Neuronal stem cell (in vitro differentiated cells): ENCODE measurements around the gene AKAP10. TPM values are rescaled to one million over a fixed set of nuclear protein-coding genes. Genes with fewer than 3 reads are reported as not detected.

ENCODE experiments used
- DNase-seq: peaks from one replicate; pipeline ENCODE4 v3.0.0-alpha.2; 2013; ENCODE audit warnings: low spot score
- H2AFZ ChIP-seq: one replicate; pipeline ENCODE4 v1.6.1; 2013; ENCODE audit warnings: mild to moderate bottlenecking, low read length, inconsistent platforms
- H2AK5ac ChIP-seq: 2 replicates; pipeline ENCODE4 v1.6.1; 2013; ENCODE audit warnings: low read depth, mild to moderate bottlenecking, inconsistent platforms, low read length, moderate library complexity, mixed read lengths
- H2BK120ac ChIP-seq: 2 replicates; pipeline ENCODE4 v1.6.1; 2013; ENCODE audit warnings: low read depth, mild to moderate bottlenecking, inconsistent platforms, low read length, moderate library complexity, mixed read lengths
- H2BK12ac ChIP-seq: one replicate; pipeline ENCODE4 v1.6.1; 2013; ENCODE audit warnings: low read length, inconsistent platforms
- H2BK15ac ChIP-seq: 2 replicates; pipeline ENCODE4 v1.6.1; 2013; ENCODE audit warnings: mild to moderate bottlenecking, low read length, inconsistent platforms, mixed read lengths
- H2BK5ac ChIP-seq: one replicate; pipeline ENCODE4 v1.6.1; 2013; ENCODE audit warnings: inconsistent platforms, mild to moderate bottlenecking, low read length, moderate library complexity
- H3K14ac ChIP-seq: one replicate; pipeline ENCODE4 v1.6.1; 2013; ENCODE audit warnings: low read length, inconsistent platforms
- H3K18ac ChIP-seq: 2 replicates; pipeline ENCODE4 v1.6.1; 2013; ENCODE audit warnings: low read length, inconsistent platforms
- H3K23ac ChIP-seq: 2 replicates; pipeline ENCODE4 v1.6.1; 2013; ENCODE audit warnings: low read depth, mild to moderate bottlenecking, mixed read lengths, low read length, inconsistent platforms; ENCODE audit not compliant: poor library complexity
- H3K27ac ChIP-seq: replicated peaks from 3 replicates; pipeline ENCODE4 v1.5.1; 2013; ENCODE audit warnings: low read length, inconsistent platforms
- H3K27me3 ChIP-seq, 3 experiments: 2 replicates each; pipeline ENCODE4 v1.6.1; 2013; ENCODE audit warnings: low read length in 3 of 3, mild to moderate bottlenecking in 2 of 3, inconsistent platforms in 1 of 3, low read depth in 1 of 3, mixed read lengths in 1 of 3, moderate library complexity in 1 of 3; ENCODE audit not compliant: control insufficient read depth in 3 of 3, insufficient read depth in 3 of 3
- H3K36me3 ChIP-seq, 2 donors: replicated peaks in 1 of 2; 2 replicates each; pipeline ENCODE4 v1.6.1; 2013; ENCODE audit warnings: low read length in 2 of 2; ENCODE audit not compliant: control insufficient read depth in 2 of 2, insufficient read depth in 2 of 2
- H3K4ac ChIP-seq: 2 replicates; pipeline ENCODE4 v1.6.1; 2013; ENCODE audit warnings: inconsistent platforms, mild to moderate bottlenecking, low read length, moderate library complexity
- H3K4me1 ChIP-seq, 2 donors: 1 replicate in 1 of 2; 2 replicates in 1 of 2; pipeline ENCODE4 v1.6.1; 2013; ENCODE audit warnings: low read length in 2 of 2, low read depth in 1 of 2; ENCODE audit not compliant: control insufficient read depth in 2 of 2, insufficient read depth in 1 of 2
- H3K4me2 ChIP-seq: one replicate; pipeline ENCODE4 v1.6.1; 2013; ENCODE audit warnings: mild to moderate bottlenecking, low read length, inconsistent platforms; ENCODE audit not compliant: insufficient read depth, poor library complexity, severe bottlenecking
- H3K4me3 ChIP-seq, 2 donors: 2 replicates each; pipeline ENCODE4 v1.5.1; 2013; ENCODE audit warnings: low read length in 2 of 2, mild to moderate bottlenecking in 2 of 2, inconsistent platforms in 1 of 2, moderate library complexity in 1 of 2
- H3K79me1 ChIP-seq: one replicate; pipeline ENCODE4 v1.6.1; 2013; ENCODE audit warnings: low read depth, mild to moderate bottlenecking, inconsistent platforms, low read length, moderate library complexity
- H3K9ac ChIP-seq: one replicate; pipeline ENCODE4 v1.6.1; 2013; ENCODE audit warnings: mild to moderate bottlenecking, low read depth, low read length, inconsistent platforms; ENCODE audit not compliant: poor library complexity
- H3K9me3 ChIP-seq, 2 donors: replicated peaks in 1 of 2; 2 replicates each; pipeline versions ENCODE3 to v1.6.1; 2013; ENCODE audit warnings: low read length in 2 of 2, mild to moderate bottlenecking in 2 of 2, inconsistent platforms in 1 of 2, low read depth in 1 of 2, mixed read lengths in 1 of 2, moderate library complexity in 1 of 2; ENCODE audit not compliant: control insufficient read depth in 2 of 2, insufficient read depth in 1 of 2
- H4K8ac ChIP-seq: one replicate; pipeline ENCODE4 v1.6.1; 2013; ENCODE audit warnings: low read depth, mild to moderate bottlenecking, inconsistent platforms, low read length, moderate library complexity
- H4K91ac ChIP-seq: one replicate; pipeline ENCODE4 v1.6.1; 2013; ENCODE audit warnings: low read length, low read depth, mild to moderate bottlenecking, inconsistent platforms; ENCODE audit not compliant: poor library complexity
- WGBS, 2 donors: extraction: QIAGEN DNeasy Blood & Tissue Kit; methylation state at CpG; one replicate each; pipeline ENCODE4 v1.1.7; 2013; ENCODE audit warnings: missing lambda C conversion rate in 2 of 2, mixed read lengths in 1 of 2; ENCODE audit not compliant: insufficient read length in 2 of 2, insufficient replicate concordance in 1 of 2; ENCODE audit errors: extremely low coverage in 2 of 2; 5-methylcytosine and 5-hydroxymethylcytosine counted together
- polyA plus RNA-seq, 2 experiments: library from polyadenylated mRNA; stranded (reverse); fragments of 200-250 nt; gene quantifications; one replicate each; pipeline ENCODE4 v1.2.3, GENCODE V29; 2013

The AKAP10 gene, protein sequence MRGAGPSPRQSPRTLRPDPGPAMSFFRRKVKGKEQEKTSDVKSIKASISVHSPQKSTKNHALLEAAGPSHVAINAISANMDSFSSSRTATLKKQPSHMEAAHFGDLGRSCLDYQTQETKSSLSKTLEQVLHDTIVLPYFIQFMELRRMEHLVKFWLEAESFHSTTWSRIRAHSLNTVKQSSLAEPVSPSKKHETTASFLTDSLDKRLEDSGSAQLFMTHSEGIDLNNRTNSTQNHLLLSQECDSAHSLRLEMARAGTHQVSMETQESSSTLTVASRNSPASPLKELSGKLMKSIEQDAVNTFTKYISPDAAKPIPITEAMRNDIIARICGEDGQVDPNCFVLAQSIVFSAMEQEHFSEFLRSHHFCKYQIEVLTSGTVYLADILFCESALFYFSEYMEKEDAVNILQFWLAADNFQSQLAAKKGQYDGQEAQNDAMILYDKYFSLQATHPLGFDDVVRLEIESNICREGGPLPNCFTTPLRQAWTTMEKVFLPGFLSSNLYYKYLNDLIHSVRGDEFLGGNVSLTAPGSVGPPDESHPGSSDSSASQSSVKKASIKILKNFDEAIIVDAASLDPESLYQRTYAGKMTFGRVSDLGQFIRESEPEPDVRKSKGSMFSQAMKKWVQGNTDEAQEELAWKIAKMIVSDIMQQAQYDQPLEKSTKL
- 16.7 TPM for polyA plus RNA-seq (2013, experiment 1 of 2)
- polyA plus RNA-seq (2013, experiment 2 of 2) = 16.2 TPM

DNA sequence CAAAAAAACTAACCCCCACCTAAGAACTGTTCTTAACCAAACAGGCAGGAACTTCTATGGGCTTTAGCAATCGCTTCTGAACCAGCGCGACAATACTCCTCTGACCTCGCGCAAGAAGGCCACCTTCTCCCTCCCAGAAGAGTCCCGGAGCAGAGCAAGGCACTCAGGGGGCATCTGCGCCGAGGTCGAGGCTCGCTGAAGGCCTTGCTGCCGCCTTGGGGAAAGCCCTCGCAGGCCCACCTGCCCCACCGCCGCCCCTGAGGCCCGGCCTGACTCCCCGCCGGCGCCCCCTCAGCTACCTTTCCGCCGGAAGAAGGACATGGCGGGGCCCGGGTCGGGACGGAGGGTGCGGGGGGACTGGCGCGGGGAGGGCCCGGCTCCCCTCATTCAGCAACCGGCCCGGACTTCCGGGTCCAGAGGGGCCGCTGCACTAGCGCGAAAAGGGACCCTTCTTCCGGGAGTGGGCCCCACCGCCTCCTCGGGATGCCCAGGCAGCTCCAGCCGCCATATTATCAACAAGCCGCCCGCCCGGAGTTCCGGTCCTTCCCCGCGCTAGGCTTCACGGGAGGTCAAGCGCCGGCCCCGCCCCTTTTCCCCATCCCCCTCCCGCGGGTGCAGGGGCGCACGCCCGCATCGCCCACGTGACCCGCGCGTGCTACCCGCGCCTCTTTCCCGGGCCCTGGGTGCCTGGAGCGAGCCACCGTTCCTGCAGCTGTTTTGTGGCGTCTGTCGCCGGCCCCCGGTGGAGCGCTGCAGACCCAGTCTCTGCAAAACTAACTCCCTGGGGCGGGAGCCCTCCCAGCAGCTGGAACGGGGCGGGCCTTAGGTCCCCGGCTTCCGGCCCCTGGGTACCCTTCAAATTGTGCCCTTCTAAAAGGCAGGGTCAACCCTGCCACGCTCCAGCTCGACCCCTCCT lies at the start of gene AKAP10:
Gene AKAP10 (minus strand): TSS at position 536 of the 916 bp plus-strand sequence. CDS start 149 bp downstream, at position 387.
- Histone ChIP-seq H2AK5ac (no peak within 1 kb of the TSS), H3K27me3 (no peaks in the 10 kb centered on the region), H3K4ac (peak within 1 kb of the TSS; percentile 1), H3K14ac (peak within 1 kb of the TSS; percentile 28), H3K9ac (peak within 1 kb of the TSS; percentile 66), H3K79me1 (peaks cover 5% of the 10 kb centered on the region), H2BK120ac (peak within 1 kb of the TSS; percentile 84), H3K4me1 (peaks cover 2 to 5% of the 10 kb centered on the region in 2 donors), H3K36me3 (peaks cover 1 to 36% of the 10 kb centered on the region in 2 donors), H2BK5ac (peak within 1 kb of the TSS; percentile 96), H4K91ac (no peak within 1 kb of the TSS), H3K18ac (peak within 1 kb of the TSS; percentile 98), H2BK12ac (no peak within 1 kb of the TSS), H3K27ac (peak within 1 kb of the TSS; percentile 87), H2AFZ (peak within 1 kb of the TSS; percentile 99), H3K9me3 (peaks cover 0 to 4% of the 10 kb centered on the region in 2 donors), H3K4me2 (peak within 1 kb of the TSS; percentile 72), H3K4me3 (peak within 1 kb of the TSS; percentile 90 to 91), H4K8ac (peak within 1 kb of the TSS; percentile 58), H2BK15ac (no peak within 1 kb of the TSS), H3K23ac (peak within 1 kb of the TSS; percentile 1)
- DNase-seq = peak; percentile 80
- WGBS, 2 donors = no CpG with 5 or more reads among the region's 75 CpGs

DNA sequence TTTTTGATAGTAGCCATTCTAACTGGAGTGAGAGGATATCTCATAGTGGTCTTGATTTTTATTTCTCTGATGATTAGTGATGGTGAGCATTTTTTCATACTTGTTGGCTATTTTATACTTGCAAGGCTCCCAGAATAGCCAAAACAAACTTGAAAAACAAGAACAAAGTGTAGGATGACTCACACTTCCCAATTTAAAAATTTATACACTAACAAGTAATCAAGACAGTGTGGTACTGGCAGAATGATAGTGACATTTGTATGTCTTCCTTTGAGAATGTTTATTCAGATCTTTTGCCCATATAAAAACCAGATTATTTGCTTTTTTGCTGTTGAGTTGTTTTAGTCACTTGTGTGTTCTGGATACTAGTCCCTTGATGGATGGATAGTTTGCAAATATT lies 49.3 kb upstream of the AKAP10 start:
- no peak for DNase-seq
- Histone ChIP-seq H2BK12ac (no peak overlapping the region), H2AFZ (no peak overlapping the region), H3K4me2 (no peak overlapping the region), H3K27me3 (peaks cover 0 to 21% (median 0%) of the 10 kb centered on the region in 3 experiments), H3K4me1 (no peaks in the 10 kb centered on the region), H3K4ac (no peak overlapping the region), H3K14ac (no peak overlapping the region), H2BK5ac (no peak overlapping the region), H2BK120ac (no peak overlapping the region), H4K91ac (no peak overlapping the region), H2BK15ac (no peak overlapping the region), H3K9ac (no peak overlapping the region), H3K18ac (no peak overlapping the region), H3K79me1 (no peaks in the 10 kb centered on the region), H3K4me3 (no peak overlapping the region), H3K36me3 (no peaks in the 10 kb centered on the region), H3K9me3 (no peaks in the 10 kb centered on the region), H4K8ac (no peak overlapping the region), H2AK5ac (no peak overlapping the region), H3K27ac (no peak overlapping the region), H3K23ac (no peak overlapping the region)

DNA sequence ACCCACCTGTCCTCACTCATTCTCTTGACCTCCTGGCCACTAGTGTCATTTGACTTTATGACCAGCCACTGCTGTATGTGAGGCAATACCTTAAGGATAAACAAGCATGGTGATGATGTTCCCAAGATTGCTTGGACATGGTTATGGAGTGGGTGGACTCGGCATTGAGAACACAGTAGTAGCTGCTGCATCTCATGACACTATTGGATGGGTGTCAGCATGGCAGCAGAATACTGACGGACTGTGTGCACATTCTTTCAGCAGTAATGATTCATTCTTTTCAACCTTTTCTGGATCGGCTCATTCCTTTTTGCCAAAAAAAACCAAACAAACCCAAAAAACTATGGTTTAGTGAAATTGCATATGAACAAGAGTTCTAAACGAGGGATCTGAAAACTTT lies 45.1 kb upstream of the AKAP10 start:
- H2BK120ac ChIP-seq = no peak overlapping the region
- no peaks in the 10 kb centered on the region for H3K9me3 ChIP-seq
- H3K27me3 ChIP-seq = peaks cover 0 to 21% (median 0%) of the 10 kb centered on the region in 3 experiments
- H3K4me3 ChIP-seq = no peak overlapping the region
- no CpG with 5 or more reads among the region's 4 CpGs for WGBS, 2 donors
- H2BK12ac ChIP-seq = no peak overlapping the region
- no peak overlapping the region for H4K91ac ChIP-seq
- H3K14ac ChIP-seq = no peak overlapping the region
- no peak overlapping the region for H3K4me2 ChIP-seq
- H2AFZ ChIP-seq = no peak overlapping the region
- no peak overlapping the region for H2BK5ac ChIP-seq
- H2BK15ac ChIP-seq = no peak overlapping the region
- no peak overlapping the region for H4K8ac ChIP-seq
- no peaks in the 10 kb centered on the region for H3K4me1 ChIP-seq
- no peak overlapping the region for H3K18ac ChIP-seq
- DNase-seq = no peak
- H3K23ac ChIP-seq = no peak overlapping the region
- no peak overlapping the region for H3K27ac ChIP-seq
- no peak overlapping the region for H2AK5ac ChIP-seq
- H3K36me3 ChIP-seq = no peaks in the 10 kb centered on the region
- H3K9ac ChIP-seq = no peak overlapping the region
- H3K4ac ChIP-seq = no peak overlapping the region
- no peaks in the 10 kb centered on the region for H3K79me1 ChIP-seq
